Activated T-cell treated with anti-CD3 and anti-CD28 coated beads, Interleukin-2, amount 50 U/mL, for 72 hours (primary cell): ENCODE results near the gene GALP. TPM values are rescaled to one million over a fixed set of nuclear protein-coding genes. Genes with fewer than 3 reads are reported as not detected.
A peak's percentile ranks its signal among the peaks of the same experiment; 100 is the strongest.
"Not testable (repeated sequence)": the region's sequence is repeated elsewhere in the genome, so short reads cannot be mapped to it uniquely, and the experiment has no call there.

Source experiments
- ATAC-seq, 2 donors: fragments of 150-1000 bp; cut with Tn5 transposase; replicated peaks in 1 of 2; 2 replicates each; pipeline ENCODE4 v1.10.0; 2021; ENCODE audit warnings: moderate library complexity in 2 of 2, mild to moderate bottlenecking in 1 of 2
- DNase-seq, 2 donors: peaks; one replicate each; pipeline ENCODE4 v3.0.0; 2021 to 2022; ENCODE audit warnings: mixed read lengths in 1 of 2
- H3K27ac Mint-ChIP-seq: one replicate; pipeline ENCODE4 v1.8.0; 2022; ENCODE audit warnings: mild to moderate bottlenecking, moderate library complexity, mixed read lengths
- H3K27me3 Mint-ChIP-seq: one replicate; pipeline ENCODE4 v1.8.0; 2022; ENCODE audit warnings: low read depth, mixed read lengths
- H3K36me3 Mint-ChIP-seq, 2 donors: one replicate each; pipeline ENCODE4 v1.8.0; 2022; ENCODE audit warnings: mixed read lengths in 2 of 2, mild to moderate bottlenecking in 1 of 2; ENCODE audit not compliant: insufficient read depth in 2 of 2
- H3K4me1 Mint-ChIP-seq: one replicate; pipeline ENCODE4 v1.8.0; 2022; ENCODE audit warnings: low read depth, mixed read lengths
- H3K4me3 Mint-ChIP-seq, 2 donors: one replicate each; pipeline ENCODE4 v1.8.0; 2022; ENCODE audit warnings: mild to moderate bottlenecking in 2 of 2, mixed read lengths in 2 of 2, moderate library complexity in 2 of 2
- H3K9me3 Mint-ChIP-seq, 2 donors: one replicate each; pipeline ENCODE4 v1.8.0; 2022; ENCODE audit warnings: mixed read lengths in 2 of 2
- total RNA-seq, 2 donors: library from RNA; stranded (reverse); gene quantifications; one replicate each; pipeline ENCODE4 v1.2.3, GENCODE V29; 2022

Gene GALP
- total RNA-seq, 2 donors from 2014 or later: not detected

- peaks cover 44% of the 10 kb centered on the region for H3K4me1 Mint-ChIP-seq
- H3K27me3 Mint-ChIP-seq: no peaks in the 10 kb centered on the region
- H3K27ac Mint-ChIP-seq: peak overlapping the region; percentile 93
- H3K9me3 Mint-ChIP-seq: no peaks in the 10 kb centered on the region
- peaks cover 0 to 3% of the 10 kb centered on the region in 2 donors for H3K36me3 Mint-ChIP-seq
- ATAC-seq (no peak), DNase-seq (peak; percentile 34 to 35)
- H3K4me3 Mint-ChIP-seq: peak overlapping the region; percentile 93 to 94
These were observed 34.3 kb upstream of the GALP start for GRCh38 chr19:56141417-56141993.

GRCh38 chr19:56142087-56142787, 33.6 kb upstream of the GALP start:
- H3K9me3 Mint-ChIP-seq: no peaks in the 10 kb centered on the region
- peaks cover 0 to 4% of the 10 kb centered on the region in 2 donors for H3K36me3 Mint-ChIP-seq
- peak overlapping the region; percentile 88 to 94 for H3K4me3 Mint-ChIP-seq
- DNase-seq: no peak
- H3K27me3 Mint-ChIP-seq: no peaks in the 10 kb centered on the region
- H3K4me1 Mint-ChIP-seq: peaks cover 44% of the 10 kb centered on the region
- no peak for ATAC-seq
- H3K27ac Mint-ChIP-seq: peak overlapping the region; percentile 60

DNA sequence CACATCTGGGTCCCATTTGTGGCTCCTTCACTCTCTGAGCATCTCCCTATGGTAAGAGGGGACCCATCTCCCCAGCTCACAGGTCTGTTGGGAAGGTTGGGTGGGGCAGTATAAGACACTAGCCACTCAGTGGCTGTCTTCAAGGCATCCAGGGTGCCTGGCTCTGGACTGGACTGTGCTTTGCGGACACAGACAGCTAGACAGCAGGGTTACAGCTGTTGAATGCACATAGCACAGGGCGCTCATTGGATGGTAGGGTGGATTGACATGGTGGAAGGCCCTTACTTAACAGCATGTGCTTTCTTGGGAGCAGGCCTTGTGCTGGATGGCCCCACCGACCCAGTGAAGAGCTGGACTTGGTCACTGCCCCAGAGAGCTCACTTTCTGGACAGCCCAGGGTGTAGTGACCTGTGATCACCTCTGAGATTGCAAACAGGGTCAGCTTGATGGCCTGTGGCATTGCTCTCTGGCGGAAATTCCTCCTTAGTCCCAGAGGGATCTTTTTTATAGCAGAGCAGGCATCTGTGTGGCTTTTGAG, 32.8 kb upstream of the GALP start:
- no peaks in the 10 kb centered on the region for H3K9me3 Mint-ChIP-seq
- peak overlapping the region; percentile 88 to 94 for H3K4me3 Mint-ChIP-seq
- DNase-seq (no peak), ATAC-seq (no peak)
- H3K27ac Mint-ChIP-seq: no peak overlapping the region
- peaks cover 44% of the 10 kb centered on the region for H3K4me1 Mint-ChIP-seq
- no peaks in the 10 kb centered on the region for H3K27me3 Mint-ChIP-seq
- H3K36me3 Mint-ChIP-seq: peaks cover 0 to 4% of the 10 kb centered on the region in 2 donors

DNA sequence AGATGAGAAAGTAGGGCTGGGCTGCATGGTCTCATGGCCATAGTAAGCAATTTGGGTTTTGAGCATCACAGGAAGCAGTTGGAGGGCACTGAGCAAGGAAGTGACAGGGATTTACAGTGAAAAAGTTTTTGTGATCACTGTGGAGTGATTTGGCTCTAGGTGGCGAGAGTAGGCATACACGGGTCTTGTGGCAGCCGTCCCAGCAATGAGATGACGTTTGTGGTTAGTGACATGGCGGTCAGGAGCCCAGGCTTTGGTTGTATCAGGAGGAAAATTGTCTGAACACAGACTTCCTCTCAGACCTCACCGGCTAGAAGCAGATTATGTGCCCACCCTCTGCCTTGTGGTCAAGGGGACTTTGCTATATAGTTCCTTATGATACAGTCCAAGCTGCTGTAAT, 31.4 kb upstream of the GALP start:
- Mint-ChIP-seq H3K4me1 (peaks cover 43% of the 10 kb centered on the region), H3K4me3 (no peak overlapping the region), H3K9me3 (no peaks in the 10 kb centered on the region), H3K36me3 (peaks cover 2 to 8% of the 10 kb centered on the region in 2 donors), H3K27ac (no peak overlapping the region), H3K27me3 (no peaks in the 10 kb centered on the region)
- DNase-seq (no peak), ATAC-seq (no peak)

DNA sequence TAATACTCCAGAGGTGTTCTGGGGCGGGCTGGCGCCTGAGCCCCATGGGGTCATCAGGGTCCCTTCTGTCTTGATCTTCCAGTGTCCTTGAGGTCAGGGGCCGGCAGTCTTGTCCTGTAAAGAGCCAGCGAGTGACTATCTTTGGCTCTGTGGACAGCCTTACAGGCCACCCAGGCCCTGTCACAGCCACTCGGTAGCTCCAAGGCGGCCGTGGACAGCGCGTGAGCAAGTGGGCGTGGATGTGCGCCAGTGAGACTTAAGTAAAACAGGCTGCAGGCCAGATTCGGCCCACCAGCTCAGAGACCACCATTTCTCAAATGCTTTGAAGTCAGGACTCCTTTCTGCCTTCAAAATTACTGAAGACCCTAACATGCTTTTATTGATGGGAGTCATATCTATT, 31.0 kb upstream of the GALP start:
- H3K9me3 Mint-ChIP-seq: no peaks in the 10 kb centered on the region
- H3K27ac Mint-ChIP-seq: no peak overlapping the region
- DNase-seq (no peak), ATAC-seq (no peak)
- H3K27me3 Mint-ChIP-seq: no peaks in the 10 kb centered on the region
- H3K36me3 Mint-ChIP-seq: peaks cover 3 to 10% of the 10 kb centered on the region in 2 donors
- no peak overlapping the region for H3K4me3 Mint-ChIP-seq
- H3K4me1 Mint-ChIP-seq: peaks cover 38% of the 10 kb centered on the region

- Mint-ChIP-seq H3K27me3 (no peaks in the 10 kb centered on the region), H3K36me3 (peaks cover 3 to 16% of the 10 kb centered on the region in 2 donors), H3K4me3 (no peak overlapping the region), H3K4me1 (peaks cover 33% of the 10 kb centered on the region), H3K9me3 (no peaks in the 10 kb centered on the region), H3K27ac (no peak overlapping the region)
- ATAC-seq (no peak), DNase-seq (no peak)
These were observed 30.1 kb upstream of the GALP start for GRCh38 chr19:56145698-56146097.

DNA sequence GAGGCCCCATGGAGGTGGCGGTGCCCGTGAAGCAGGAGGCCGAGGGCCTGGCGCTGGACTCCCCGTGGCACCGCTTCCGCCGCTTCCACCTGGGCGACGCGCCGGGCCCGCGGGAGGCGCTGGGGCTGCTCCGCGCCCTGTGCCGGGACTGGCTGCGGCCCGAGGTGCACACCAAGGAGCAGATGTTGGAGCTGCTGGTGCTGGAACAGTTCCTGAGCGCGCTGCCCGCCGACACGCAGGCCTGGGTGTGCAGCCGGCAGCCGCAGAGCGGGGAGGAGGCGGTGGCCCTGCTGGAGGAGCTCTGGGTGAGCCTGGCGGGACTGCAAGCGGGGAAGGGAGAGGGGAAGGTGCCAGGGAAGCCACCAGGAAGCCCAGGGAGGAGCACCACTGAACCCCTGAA, 28.9 kb upstream of the GALP start:
- Mint-ChIP-seq H3K9me3 (no peaks in the 10 kb centered on the region), H3K27me3 (no peaks in the 10 kb centered on the region), H3K36me3 (peaks cover 3 to 16% of the 10 kb centered on the region in 2 donors), H3K4me1 (peaks cover 31% of the 10 kb centered on the region), H3K27ac (no peak overlapping the region), H3K4me3 (no peak overlapping the region)
- DNase-seq (no peak), ATAC-seq (no peak)

- Mint-ChIP-seq H3K9me3 (no peaks in the 10 kb centered on the region), H3K4me1 (peaks cover 27% of the 10 kb centered on the region), H3K27ac (no peak overlapping the region), H3K27me3 (no peaks in the 10 kb centered on the region), H3K36me3 (peaks cover 3 to 16% of the 10 kb centered on the region in 2 donors), H3K4me3 (no peak overlapping the region)
- ATAC-seq: no peak
- DNase-seq: no peak
These were observed 28.5 kb upstream of the GALP start for GRCh38 chr19:56147307-56147706.

- Mint-ChIP-seq H3K27ac (no peak overlapping the region), H3K27me3 (no peaks in the 10 kb centered on the region), H3K36me3 (peaks cover 3 to 16% of the 10 kb centered on the region in 2 donors), H3K4me1 (peaks cover 26% of the 10 kb centered on the region), H3K4me3 (no peak overlapping the region), H3K9me3 (no peaks in the 10 kb centered on the region)
- no peak for DNase-seq
- no peak for ATAC-seq
These were observed 27.7 kb upstream of the GALP start for GRCh38 chr19:56148096-56148495.

DNA sequence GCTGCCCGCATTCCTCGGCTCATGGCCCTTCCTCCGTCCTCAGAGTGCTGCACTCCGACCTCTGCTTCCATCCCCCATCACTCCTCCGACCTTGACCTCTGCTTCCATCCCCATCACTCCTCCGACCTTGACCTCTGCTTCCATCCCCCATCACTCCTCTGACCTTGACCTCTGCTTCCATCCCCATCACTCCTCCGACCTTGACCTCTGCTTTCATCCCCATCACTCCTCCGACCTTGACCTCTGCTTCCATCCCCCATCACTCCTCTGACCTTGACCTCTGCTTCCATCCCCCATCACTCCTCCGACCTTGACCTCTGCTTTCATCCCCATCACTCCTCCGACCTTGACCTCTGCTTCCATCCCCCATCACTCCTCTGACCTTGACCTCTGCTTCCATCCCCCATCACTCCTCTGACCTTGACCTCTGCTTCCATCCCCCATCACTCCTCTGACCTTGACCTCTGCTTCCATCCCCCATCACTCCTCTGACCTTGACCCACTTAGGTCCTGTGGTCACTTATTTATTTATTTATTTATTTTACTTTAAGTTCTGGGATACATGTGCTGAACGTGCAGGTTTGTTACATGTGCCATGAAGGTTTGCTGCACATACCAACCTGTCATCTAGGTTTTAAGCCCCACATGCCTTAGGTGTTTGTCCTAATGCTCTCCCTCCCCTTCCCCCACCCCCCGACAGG, 26.7 kb upstream of the GALP start:
- not testable (repeated sequence) for H3K27me3 Mint-ChIP-seq, DNase-seq, H3K9me3 Mint-ChIP-seq, ATAC-seq, H3K4me3 Mint-ChIP-seq, H3K27ac Mint-ChIP-seq
- peaks cover 5 to 14% of the 10 kb centered on the region in 2 donors for H3K36me3 Mint-ChIP-seq
- peaks cover 23% of the 10 kb centered on the region for H3K4me1 Mint-ChIP-seq

DNA sequence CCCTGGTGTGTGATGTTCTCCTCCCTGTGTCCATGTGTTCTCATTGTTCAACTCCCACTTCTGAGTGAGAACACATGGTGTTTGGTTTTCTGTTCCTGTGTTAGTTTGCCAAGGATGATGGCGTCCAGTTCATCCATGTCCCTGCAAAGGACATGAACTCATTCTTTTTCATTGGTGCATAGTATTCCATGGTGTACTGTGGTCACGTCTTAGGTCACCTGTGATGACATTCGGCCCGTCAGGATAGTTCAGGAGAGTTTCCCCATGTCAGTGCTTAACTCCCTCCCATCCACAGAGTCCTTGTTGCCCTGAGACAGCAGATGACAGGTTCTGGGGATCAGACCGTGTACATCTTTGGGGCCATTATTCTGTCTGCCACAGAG, 26.2 kb upstream of the GALP start:
- no peak overlapping the region for H3K27ac Mint-ChIP-seq
- peaks cover 18% of the 10 kb centered on the region for H3K4me1 Mint-ChIP-seq
- H3K27me3 Mint-ChIP-seq: no peaks in the 10 kb centered on the region
- DNase-seq (no peak), ATAC-seq (no peak)
- peaks cover 5 to 14% of the 10 kb centered on the region in 2 donors for H3K36me3 Mint-ChIP-seq
- no peak overlapping the region for H3K4me3 Mint-ChIP-seq
- no peaks in the 10 kb centered on the region for H3K9me3 Mint-ChIP-seq

GRCh38 chr19:56150358-56150757, 25.4 kb upstream of the GALP start:
- Mint-ChIP-seq H3K4me3 (no peak overlapping the region), H3K4me1 (peaks cover 14% of the 10 kb centered on the region), H3K9me3 (no peaks in the 10 kb centered on the region), H3K36me3 (peaks cover 5 to 14% of the 10 kb centered on the region in 2 donors), H3K27me3 (no peaks in the 10 kb centered on the region), H3K27ac (no peak overlapping the region)
- ATAC-seq (no peak), DNase-seq (no peak)

DNA sequence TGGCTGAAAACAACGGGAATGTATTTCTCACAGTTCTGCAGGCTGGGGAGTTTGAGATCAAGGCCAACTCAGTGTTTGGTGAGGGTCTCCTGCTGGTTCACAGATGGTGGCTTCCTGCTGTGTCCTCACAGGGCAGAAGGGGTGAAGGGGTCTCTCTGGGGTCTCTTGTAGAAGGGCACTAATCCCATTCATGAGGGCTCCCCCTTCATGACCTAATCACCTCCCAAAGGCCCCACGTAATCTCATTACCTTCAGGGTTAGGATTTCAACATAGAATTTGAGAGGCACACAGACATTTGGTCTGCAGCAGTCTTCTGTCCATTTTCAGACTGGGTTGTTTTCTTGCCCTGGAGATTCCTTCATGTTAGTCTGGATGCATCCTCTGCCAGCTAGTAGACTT, 23.2 kb upstream of the GALP start:
- H3K27ac Mint-ChIP-seq: no peak overlapping the region
- H3K4me1 Mint-ChIP-seq: peaks cover 14% of the 10 kb centered on the region
- no peaks in the 10 kb centered on the region for H3K9me3 Mint-ChIP-seq
- no peak for DNase-seq
- ATAC-seq: no peak
- H3K4me3 Mint-ChIP-seq: no peak overlapping the region
- H3K27me3 Mint-ChIP-seq: no peaks in the 10 kb centered on the region
- peaks cover 5 to 14% of the 10 kb centered on the region in 2 donors for H3K36me3 Mint-ChIP-seq
